Hematopoietic multipotent progenitor cell (in vitro differentiated cells): ENCODE measurements around the gene ATF7IP. TPM values are rescaled to one million over a fixed set of nuclear protein-coding genes. Genes with fewer than 3 reads are reported as not detected.
"Not testable (repeated sequence)": the region's sequence is repeated elsewhere in the genome, so short reads cannot be mapped to it uniquely, and the experiment has no call there.

Source experiments
- DNase-seq, 3 donors: peaks; one replicate each; pipeline ENCODE4 v3.0.0-alpha.2; 2011 to 2015; ENCODE audit warnings: low read depth in 2 of 3, low spot score in 2 of 3
- total RNA-seq: library from RNA; depleted of rRNA; stranded (reverse); fragments of >200 nt; gene quantifications from one replicate; pipeline ENCODE4 v1.2.3, GENCODE V29; 2012

Gene ATF7IP
- total RNA-seq, 1 donor, result 53.6 TPM

- DNase-seq, result peak in 1 of 3 donors; percentile 56
These were observed 942 bp downstream of the ATF7IP start for GRCh38 chr12:14366209-14367039.

GRCh38 chr12:14367040-14367661 lies 1.7 kb downstream of the ATF7IP start:
- peak in 2 of 3 donors; percentile 38 to 80 for DNase-seq

DNA sequence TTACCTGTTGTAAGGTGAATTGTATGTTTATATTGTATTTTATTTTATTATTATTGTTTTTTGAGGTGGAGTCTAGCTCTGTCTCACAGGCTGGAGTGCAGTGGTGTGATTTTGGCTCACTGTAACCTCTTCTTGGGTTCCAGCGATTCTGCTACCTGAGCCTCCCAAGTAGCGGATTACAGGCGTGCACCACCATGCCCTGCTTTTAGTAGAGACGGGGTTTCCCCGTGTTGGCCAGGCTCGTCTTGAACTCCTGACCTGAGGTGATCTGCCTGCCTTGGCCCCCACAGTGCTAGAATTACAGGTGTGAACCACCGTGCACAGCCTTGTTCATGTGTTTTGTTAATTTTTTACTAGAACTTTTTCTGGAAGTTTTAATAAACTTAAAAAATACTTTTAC lies 3.8 kb downstream of the ATF7IP start:
- DNase-seq, result no peak

GRCh38 chr12:14373217-14373616 lies 7.7 kb downstream of the ATF7IP start:
- DNase-seq, result no peak

DNA sequence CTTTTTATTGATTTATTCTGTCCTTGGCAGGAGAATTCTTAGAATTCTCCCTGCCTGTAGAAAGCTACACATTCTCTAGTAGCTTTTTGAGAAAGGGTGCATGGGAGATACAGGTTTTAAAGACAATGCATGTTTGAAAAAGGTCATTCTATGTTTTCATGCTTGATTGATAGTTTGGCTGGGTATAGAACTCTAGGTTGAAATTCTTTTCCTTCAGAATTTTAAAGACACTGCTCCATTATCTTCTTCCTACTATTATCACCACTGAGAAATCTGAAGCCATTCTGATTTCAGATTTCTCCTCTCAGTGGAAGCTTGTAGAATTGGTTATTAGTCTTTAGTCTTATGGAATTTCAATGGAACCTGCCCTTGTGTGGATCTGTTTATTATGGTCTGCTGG lies 14.0 kb downstream of the ATF7IP start:
- DNase-seq, result no peak

DNA sequence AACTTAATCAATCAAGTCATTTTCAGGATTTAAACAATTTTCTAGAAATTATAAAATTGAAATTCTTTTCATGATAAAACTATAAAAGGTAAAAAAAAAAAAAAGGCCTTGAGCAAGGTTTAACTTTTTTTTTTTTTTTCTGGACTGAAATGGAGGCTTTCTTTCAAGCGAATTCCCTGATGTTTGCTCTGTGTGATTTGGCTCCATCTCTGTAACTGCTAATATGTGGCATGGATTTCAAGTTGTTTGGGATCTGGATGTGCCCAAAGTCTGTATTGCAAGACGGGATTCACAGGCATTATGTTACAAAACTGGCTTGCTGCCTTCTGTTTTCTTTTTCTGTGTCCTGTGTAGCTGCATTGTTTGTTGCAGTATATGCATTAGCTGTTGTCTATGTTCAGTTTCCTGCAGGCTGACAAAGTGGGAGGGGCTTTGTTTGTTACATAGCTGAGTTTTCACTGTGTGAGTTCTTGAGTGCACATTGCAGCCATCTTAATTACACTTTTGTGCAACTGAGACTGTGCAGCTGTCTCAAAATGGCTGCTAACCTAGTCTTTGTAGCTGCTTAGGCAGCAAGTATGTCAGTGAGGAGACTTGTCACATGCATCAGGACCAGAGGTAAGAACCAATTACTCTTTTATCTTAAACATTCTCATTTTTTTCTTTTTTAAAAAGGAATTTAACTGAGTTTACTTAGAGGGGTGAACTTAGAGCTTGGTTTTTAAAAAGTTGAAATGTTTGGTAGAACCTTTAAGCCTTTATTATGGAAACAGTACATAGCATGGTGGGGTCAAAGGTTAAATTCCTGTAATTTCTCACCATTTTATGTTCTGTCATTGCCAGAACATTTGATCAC lies 19.5 kb downstream of the ATF7IP start:
- DNase-seq, result peak; percentile 57 to 91 (median 77)

- no peak for DNase-seq
These were observed 21.9 kb downstream of the ATF7IP start for GRCh38 chr12:14387219-14387871.

- DNase-seq, result no peak
These were observed 25.0 kb downstream of the ATF7IP start for GRCh38 chr12:14390449-14390848.

DNA sequence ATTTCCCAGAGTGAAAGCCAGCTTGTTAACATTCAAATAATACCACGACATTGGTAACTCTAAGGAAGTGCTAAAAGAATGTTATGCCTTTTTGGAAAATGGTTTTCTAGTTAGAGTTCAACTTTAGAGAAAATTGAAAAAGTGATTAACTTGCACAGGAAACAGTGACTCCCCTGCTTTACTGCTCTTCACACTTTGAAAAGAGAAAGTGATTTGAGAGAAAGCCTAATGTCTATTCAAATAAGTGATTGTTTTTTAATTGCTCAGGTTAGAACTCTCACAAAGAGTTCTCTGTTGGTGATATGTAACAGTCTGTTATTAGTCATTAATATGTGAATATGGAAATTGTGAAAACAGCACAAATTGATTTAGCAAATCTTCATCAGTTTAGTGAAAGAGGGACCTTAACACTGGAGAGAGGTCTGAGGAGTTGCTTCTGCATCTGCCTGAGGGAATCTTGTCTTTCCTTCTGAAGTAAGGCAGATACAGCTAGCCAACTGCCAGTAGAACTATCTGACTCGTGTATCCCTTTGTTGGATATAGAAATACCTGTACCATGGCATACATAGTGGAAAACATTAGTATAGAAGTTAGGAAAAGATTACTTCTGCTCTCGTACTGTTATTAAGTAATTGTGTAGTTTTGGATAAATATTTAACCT lies 25.5 kb downstream of the ATF7IP start:
- DNase-seq, result no peak

GRCh38 chr12:14393751-14394150 lies 28.3 kb downstream of the ATF7IP start:
- DNase-seq, result no peak

GRCh38 chr12:14394317-14395073 lies 29.0 kb downstream of the ATF7IP start:
- DNase-seq, result peak; percentile 41 to 70 (median 54)

GRCh38 chr12:14395074-14395778 lies 29.7 kb downstream of the ATF7IP start:
- DNase-seq, result peak in 1 of 3 donors; percentile 29

- no peak for DNase-seq
These were observed 30.6 kb downstream of the ATF7IP start for GRCh38 chr12:14396071-14396470.

- no peak for DNase-seq
These were observed 34.4 kb downstream of the ATF7IP start for GRCh38 chr12:14399871-14400270.

DNA sequence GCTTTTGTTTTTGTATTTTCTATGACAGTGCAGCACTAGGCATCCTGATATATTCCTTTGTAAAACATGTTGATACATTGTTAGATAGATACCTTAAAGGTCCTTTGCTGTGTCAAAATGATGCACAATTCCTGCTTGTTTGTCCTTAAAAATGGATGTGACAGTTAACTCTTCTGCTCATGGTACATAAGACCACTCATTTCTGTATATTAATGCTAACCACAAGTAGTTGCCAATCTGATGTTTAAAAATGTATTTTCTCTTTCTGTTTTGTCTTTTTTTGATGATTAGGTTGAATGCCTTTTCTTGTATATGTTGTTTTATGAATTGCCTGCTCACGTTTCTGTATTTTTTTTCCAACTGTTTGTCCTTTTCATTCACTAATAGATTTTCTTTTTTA lies 35.1 kb downstream of the ATF7IP start:
- no peak for DNase-seq

DNA sequence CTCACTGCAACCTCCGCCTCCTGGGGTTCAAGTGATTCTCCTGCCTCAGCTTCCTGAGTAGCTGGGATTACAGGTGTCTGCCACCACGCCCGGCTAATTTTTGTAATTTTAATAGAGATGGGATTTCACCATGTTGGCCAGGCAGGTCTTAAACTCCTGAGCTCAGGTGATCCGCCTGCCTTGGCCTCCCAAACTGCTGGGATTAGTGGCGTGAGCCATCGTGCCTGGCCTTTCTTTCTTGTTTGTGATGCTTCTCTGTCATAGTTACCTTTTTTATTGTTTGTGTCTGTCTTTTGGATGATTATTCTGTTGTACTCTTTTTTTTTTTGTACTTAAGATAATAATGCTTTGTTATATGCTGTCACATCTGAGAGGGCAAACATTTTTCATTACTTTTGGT lies 35.8 kb downstream of the ATF7IP start:
- DNase-seq, result not testable (repeated sequence)

DNA sequence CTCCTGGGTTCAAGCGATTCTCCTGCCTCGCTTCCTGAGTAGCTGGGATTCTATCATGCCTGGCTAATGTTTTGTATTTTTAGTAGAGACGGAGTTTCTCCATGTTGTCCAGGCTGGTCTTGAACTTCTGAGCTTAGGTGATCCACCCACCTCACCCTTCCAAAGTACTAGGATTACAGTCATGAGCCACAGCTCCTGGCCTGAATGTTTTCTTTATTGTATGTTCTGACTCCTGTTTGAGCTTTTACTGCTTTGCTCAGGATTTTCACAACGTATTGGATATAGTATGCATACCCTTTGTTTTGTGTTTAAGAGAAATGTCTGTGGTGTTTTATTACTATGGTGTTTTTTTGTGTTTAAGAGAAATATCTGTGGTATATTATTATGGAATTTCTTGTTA lies 37.2 kb downstream of the ATF7IP start:
- DNase-seq, result no peak

DNA sequence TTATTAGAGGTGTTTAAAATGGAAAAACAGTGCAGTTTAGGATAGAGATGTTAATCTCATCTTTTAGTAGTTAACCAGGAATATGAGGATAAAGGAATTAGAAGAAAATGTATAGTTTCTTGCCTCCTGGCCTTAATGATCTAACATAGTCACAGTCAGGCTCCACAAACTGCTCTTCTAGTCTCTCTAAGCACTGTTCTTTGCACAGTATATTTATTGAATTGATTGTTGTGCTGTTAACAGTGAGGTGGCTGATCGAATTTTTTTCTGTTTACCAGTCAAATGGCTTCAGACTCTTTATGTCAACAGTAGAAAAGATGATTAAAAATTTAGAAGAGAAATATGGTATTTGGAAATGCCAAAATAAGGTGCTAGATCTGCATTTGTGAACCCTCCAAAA lies 37.8 kb downstream of the ATF7IP start:
- DNase-seq, result no peak

- DNase-seq, result peak in 2 of 3 donors; percentile 49 to 75
These were observed 38.3 kb downstream of the ATF7IP start for GRCh38 chr12:14403711-14404196.
